Activated CD4-positive, alpha-beta memory T cell treated with anti-CD3 and anti-CD28 coated beads, Interleukin-2, amount 10 ng/mL, durations not matched to agents 7 days and 5 days (primary cell): ENCODE data around the gene GGACT. TPM values are rescaled to one million over a fixed set of nuclear protein-coding genes. Genes with fewer than 3 reads are reported as not detected.

Source experiments
- CTCF ChIA-PET: fragments of 350-600 bp; sonication (Branson Sonifier 250); formaldehyde crosslinking; loops from one replicate; lab custom pipeline; 2021; ENCODE audit warnings: antibody characterized with exemption, inconsistent platforms; lab: Charles Lee
- POLR2A ChIA-PET: fragments of 350-600 bp; sonication (Branson Sonifier 250); formaldehyde crosslinking; loops from one replicate; lab custom pipeline; 2021; ENCODE audit warnings: antibody characterized with exemption; lab: Charles Lee
- DNase-seq: peaks from one replicate; pipeline ENCODE4 v3.0.0-alpha.2; 2020
- H3K27ac Mint-ChIP-seq: one replicate; pipeline ENCODE4 v1.8.0; 2021; ENCODE audit warnings: mild to moderate bottlenecking, mixed read lengths
- H3K27me3 Mint-ChIP-seq: one replicate; pipeline ENCODE4 v1.8.0; 2021; ENCODE audit warnings: mixed read lengths
- H3K36me3 Mint-ChIP-seq: one replicate; pipeline ENCODE4 v1.8.0; 2021; ENCODE audit warnings: low read depth, mixed read lengths
- H3K4me1 Mint-ChIP-seq: one replicate; pipeline ENCODE4 v1.8.0; 2021; ENCODE audit warnings: mixed read lengths
- H3K4me3 Mint-ChIP-seq: one replicate; pipeline ENCODE4 v1.8.0; 2021; ENCODE audit warnings: mild to moderate bottlenecking, mixed read lengths
- H3K9me3 Mint-ChIP-seq: one replicate; pipeline ENCODE4 v1.8.0; 2021; ENCODE audit warnings: mixed read lengths
- total RNA-seq, 2 experiments: library from RNA; stranded (reverse); gene quantifications; one replicate each; pipeline ENCODE4 v1.2.3, GENCODE V29; 2021

GGACT gene
- total RNA-seq, 2 experiments from 2014 or later = 9.5 to 11.4 TPM

GRCh38 chr13:100542826-100543156 is 45.8 kb downstream of the GGACT start:
- H3K27me3 Mint-ChIP-seq = peaks cover 2% of the 10 kb centered on the region
- POLR2A ChIA-PET = no interaction called here
- DNase-seq = no peak

DNA sequence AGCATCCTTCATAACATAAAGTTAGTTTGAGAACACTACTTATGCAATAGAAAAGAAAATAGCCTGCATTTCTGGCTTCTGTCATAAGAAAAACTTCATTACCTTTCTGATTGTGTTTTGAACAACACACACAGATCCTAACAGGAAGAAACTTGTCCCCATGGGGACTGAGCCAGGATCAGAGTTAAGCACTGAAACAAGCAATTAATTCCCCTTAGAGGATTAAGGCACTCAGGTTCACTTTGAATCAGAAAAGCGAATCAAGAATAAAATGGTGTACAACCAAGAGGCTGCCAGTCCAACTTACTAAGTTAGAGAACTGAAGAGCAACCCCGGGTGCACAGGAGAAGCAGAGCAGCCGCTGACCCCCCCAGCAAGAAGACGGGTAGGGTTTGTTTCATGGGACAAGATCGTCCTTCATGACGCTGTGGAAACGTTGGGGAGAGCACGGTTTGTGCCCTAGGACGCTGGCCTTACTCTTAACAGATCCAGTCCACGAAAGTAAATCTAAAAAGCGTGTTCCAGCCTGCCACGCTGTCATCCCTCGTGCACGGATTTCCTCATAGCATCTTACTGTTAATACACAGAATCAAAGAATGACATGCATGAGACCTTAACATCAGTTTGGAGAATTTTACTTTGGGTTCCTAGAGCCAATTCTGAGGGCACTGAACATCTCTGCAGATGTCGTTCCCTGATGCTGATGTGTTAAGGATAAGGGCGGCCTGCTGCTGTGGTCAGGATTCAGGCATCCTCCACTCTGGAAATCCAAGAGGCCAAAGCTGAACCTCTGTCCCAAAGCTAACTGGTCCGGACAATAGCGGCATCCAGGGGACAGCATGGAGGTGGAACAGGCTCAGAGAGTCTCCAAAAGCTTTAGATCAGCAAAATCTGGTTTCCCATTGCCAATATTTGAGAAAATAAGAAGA is 46.4 kb downstream of the GGACT start:
- CTCF ChIA-PET = interaction anchor here (0.9 to 1.2 kb wide), 4 partner anchors 27 to 887 kb away, joined by 3 to 4 read pairs (median 3); no protein-coding TSS in a partner anchor
- no peaks in the 10 kb centered on the region for H3K9me3 Mint-ChIP-seq

More at GRCh38 chr13:100542826-100543156, 45.8 kb downstream of the GGACT start:
- Mint-ChIP-seq H3K9me3 (no peaks in the 10 kb centered on the region), H3K36me3 (no peaks in the 10 kb centered on the region), H3K4me1 (peaks cover 30% of the 10 kb centered on the region), H3K27ac (no peak overlapping the region), H3K4me3 (no peak overlapping the region)
- CTCF ChIA-PET = interaction anchor here (0.9 to 1.2 kb wide), 2 partner anchors 173 to 887 kb away, joined by 3 to 4 read pairs; no protein-coding TSS in a partner anchor

DNA sequence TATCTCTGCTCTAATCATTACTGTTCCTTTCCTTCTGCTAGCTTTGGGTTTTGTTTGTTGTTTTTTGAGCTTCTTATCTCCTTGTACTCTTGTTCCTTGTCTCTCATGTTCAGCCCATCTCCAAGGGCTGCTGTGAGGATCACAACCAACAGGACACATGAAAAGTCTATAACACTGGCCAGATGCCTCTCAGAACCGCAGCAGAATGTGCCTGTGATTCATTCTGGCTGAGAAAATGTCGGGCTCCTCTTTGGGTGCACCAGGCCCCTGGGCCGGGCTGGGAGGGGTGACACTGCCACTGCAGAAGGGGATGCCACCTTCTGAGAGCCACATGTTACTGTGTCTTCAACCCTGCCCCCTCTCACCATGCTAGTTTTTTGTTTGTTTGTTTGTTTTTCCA is 48.0 kb downstream of the GGACT start:
- no peak overlapping the region for H3K27ac Mint-ChIP-seq
- peaks cover 2% of the 10 kb centered on the region for H3K27me3 Mint-ChIP-seq
- no peak for DNase-seq
- no peak overlapping the region for H3K4me3 Mint-ChIP-seq
- POLR2A ChIA-PET = no interaction called here
- H3K9me3 Mint-ChIP-seq = no peaks in the 10 kb centered on the region
- CTCF ChIA-PET = interaction anchor here (1.2 kb wide), 1 partner anchor 26 kb away, joined by 3 read pairs; no protein-coding TSS in a partner anchor
- peaks cover 37% of the 10 kb centered on the region for H3K4me1 Mint-ChIP-seq
- no peaks in the 10 kb centered on the region for H3K36me3 Mint-ChIP-seq

More for the DNA sequence above, 46.4 kb downstream of the GGACT start:
- no peak for DNase-seq
- H3K4me1 Mint-ChIP-seq = peaks cover 36% of the 10 kb centered on the region
- POLR2A ChIA-PET = no interaction called here
- H3K27ac Mint-ChIP-seq = no peak overlapping the region
- H3K36me3 Mint-ChIP-seq = no peaks in the 10 kb centered on the region
- no peak overlapping the region for H3K4me3 Mint-ChIP-seq
- H3K27me3 Mint-ChIP-seq = peaks cover 2% of the 10 kb centered on the region

GRCh38 chr13:100537951-100538462 is 50.6 kb downstream of the GGACT start:
- Mint-ChIP-seq H3K4me1 (peaks cover 37% of the 10 kb centered on the region), H3K9me3 (no peaks in the 10 kb centered on the region), H3K27ac (no peak overlapping the region), H3K27me3 (peaks cover 2% of the 10 kb centered on the region), H3K36me3 (no peaks in the 10 kb centered on the region), H3K4me3 (no peak overlapping the region)
- ChIA-PET POLR2A (no interaction called here), CTCF (no interaction called here)
- DNase-seq = no peak

- H3K9me3 Mint-ChIP-seq = no peaks in the 10 kb centered on the region
- H3K27me3 Mint-ChIP-seq = peaks cover 2% of the 10 kb centered on the region
- H3K27ac Mint-ChIP-seq = no peak overlapping the region
- H3K4me3 Mint-ChIP-seq = no peak overlapping the region
- POLR2A ChIA-PET = no interaction called here
- H3K36me3 Mint-ChIP-seq = no peaks in the 10 kb centered on the region
- H3K4me1 Mint-ChIP-seq = peaks cover 32% of the 10 kb centered on the region
- no peak for DNase-seq
- CTCF ChIA-PET = no interaction called here
Observed at GRCh38 chr13:100537486-100537885, 51.1 kb downstream of the GGACT start.

GRCh38 chr13:100536643-100537180 is 51.9 kb downstream of the GGACT start:
- H3K4me1 Mint-ChIP-seq = peaks cover 27% of the 10 kb centered on the region
- no peak overlapping the region for H3K4me3 Mint-ChIP-seq
- no peaks in the 10 kb centered on the region for H3K9me3 Mint-ChIP-seq
- H3K27ac Mint-ChIP-seq = no peak overlapping the region
- CTCF ChIA-PET = no interaction called here
- peaks cover 2% of the 10 kb centered on the region for H3K27me3 Mint-ChIP-seq
- no peaks in the 10 kb centered on the region for H3K36me3 Mint-ChIP-seq
- POLR2A ChIA-PET = no interaction called here
- DNase-seq = no peak

GRCh38 chr13:100535426-100536135 is 53.0 kb downstream of the GGACT start:
- DNase-seq = no peak
- H3K4me1 Mint-ChIP-seq = peaks cover 27% of the 10 kb centered on the region
- ChIA-PET POLR2A (no interaction called here), CTCF (no interaction called here)
- H3K27me3 Mint-ChIP-seq = peaks cover 2% of the 10 kb centered on the region
- H3K4me3 Mint-ChIP-seq = no peak overlapping the region
- no peaks in the 10 kb centered on the region for H3K36me3 Mint-ChIP-seq
- no peak overlapping the region for H3K27ac Mint-ChIP-seq
- H3K9me3 Mint-ChIP-seq = no peaks in the 10 kb centered on the region

GRCh38 chr13:100534911-100535310 is 53.7 kb downstream of the GGACT start:
- Mint-ChIP-seq H3K4me3 (no peak overlapping the region), H3K27ac (no peak overlapping the region), H3K9me3 (no peaks in the 10 kb centered on the region), H3K27me3 (no peaks in the 10 kb centered on the region), H3K4me1 (peaks cover 25% of the 10 kb centered on the region), H3K36me3 (no peaks in the 10 kb centered on the region)
- CTCF ChIA-PET = no interaction called here
- DNase-seq = no peak
- POLR2A ChIA-PET = no interaction called here

- Mint-ChIP-seq H3K27ac (no peak overlapping the region), H3K36me3 (no peaks in the 10 kb centered on the region), H3K9me3 (no peaks in the 10 kb centered on the region), H3K4me3 (no peak overlapping the region), H3K27me3 (no peaks in the 10 kb centered on the region), H3K4me1 (peaks cover 23% of the 10 kb centered on the region)
- CTCF ChIA-PET = no interaction called here
- DNase-seq = no peak
- POLR2A ChIA-PET = no interaction called here
Observed at GRCh38 chr13:100534147-100534843, 54.3 kb downstream of the GGACT start.

DNA sequence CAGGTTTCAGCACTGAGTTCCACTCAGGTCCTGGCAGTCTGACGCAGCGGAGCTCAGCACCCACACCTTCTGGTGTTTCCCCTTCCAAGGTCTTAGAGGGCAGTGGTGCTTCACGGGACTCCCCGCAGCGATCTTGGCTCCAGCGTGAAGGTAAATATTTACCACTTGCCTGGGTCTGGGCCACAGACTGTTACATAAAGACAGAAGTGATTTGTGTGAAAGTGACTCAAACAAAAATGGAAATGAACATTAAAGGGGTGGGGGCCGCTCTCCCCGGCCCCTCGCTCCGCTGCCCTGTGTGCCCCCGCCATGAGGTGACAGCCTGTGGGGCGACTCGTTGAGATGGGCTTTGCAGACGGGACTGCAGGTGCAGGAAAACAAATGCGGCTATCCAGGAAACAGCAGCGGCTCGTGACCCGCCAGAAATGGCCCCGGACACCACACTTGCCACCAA is 55.0 kb downstream of the GGACT start:
- DNase-seq = no peak
- Mint-ChIP-seq H3K4me1 (peaks cover 16% of the 10 kb centered on the region), H3K4me3 (no peak overlapping the region), H3K27me3 (no peaks in the 10 kb centered on the region), H3K9me3 (no peaks in the 10 kb centered on the region), H3K36me3 (no peaks in the 10 kb centered on the region), H3K27ac (no peak overlapping the region)
- ChIA-PET CTCF (no interaction called here), POLR2A (no interaction called here)

- H3K36me3 Mint-ChIP-seq = no peaks in the 10 kb centered on the region
Observed at GRCh38 chr13:100532836-100533435, 55.7 kb downstream of the GGACT start.

GRCh38 chr13:100532090-100532766 is 56.4 kb downstream of the GGACT start:
- H3K27me3 Mint-ChIP-seq = no peaks in the 10 kb centered on the region
- H3K4me1 Mint-ChIP-seq = peaks cover 2% of the 10 kb centered on the region
- no peak for DNase-seq
- no peaks in the 10 kb centered on the region for H3K9me3 Mint-ChIP-seq
- ChIA-PET POLR2A (no interaction called here), CTCF (interaction anchor here (1.7 kb wide), 1 partner anchor 11 kb away, joined by 4 read pairs; no protein-coding TSS in a partner anchor)
- H3K4me3 Mint-ChIP-seq = no peak overlapping the region
- H3K27ac Mint-ChIP-seq = no peak overlapping the region
- no peaks in the 10 kb centered on the region for H3K36me3 Mint-ChIP-seq

More at GRCh38 chr13:100532836-100533435, 55.7 kb downstream of the GGACT start:
- Mint-ChIP-seq H3K27ac (no peak overlapping the region), H3K27me3 (no peaks in the 10 kb centered on the region), H3K9me3 (no peaks in the 10 kb centered on the region), H3K4me1 (peaks cover 9% of the 10 kb centered on the region), H3K4me3 (no peak overlapping the region)
- DNase-seq = no peak
- ChIA-PET POLR2A (no interaction called here), CTCF (no interaction called here)
